ENCODE data around the gene CNTNAP2. TPM values are rescaled to one million over a fixed set of nuclear protein-coding genes. Genes with fewer than 3 reads are reported as not detected.

CNTNAP2 gene
- total RNA-seq, 1 experiment from 2014 or later, result 42.5 TPM

DNA sequence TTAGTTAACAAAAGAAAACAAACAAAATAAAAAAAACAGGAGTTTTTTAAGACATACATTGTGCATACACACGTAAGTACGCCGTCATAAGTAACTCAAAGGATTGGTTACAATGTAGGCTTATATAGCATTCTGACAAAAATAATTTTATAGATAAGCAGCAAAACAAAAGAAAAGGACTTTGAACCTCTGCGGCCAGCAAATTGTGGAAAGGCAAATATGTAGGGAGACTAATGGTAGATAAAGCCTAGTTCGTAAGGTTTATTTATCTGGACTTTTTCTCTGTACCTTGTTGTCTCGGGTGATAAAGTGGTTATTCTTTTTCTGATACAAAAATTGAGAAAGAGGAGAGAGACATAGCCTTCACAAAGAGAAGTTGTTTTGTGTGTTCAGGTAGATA lies 891.9 kb downstream of the CNTNAP2 start:
- TF ChIP-seq, protein P1, sequence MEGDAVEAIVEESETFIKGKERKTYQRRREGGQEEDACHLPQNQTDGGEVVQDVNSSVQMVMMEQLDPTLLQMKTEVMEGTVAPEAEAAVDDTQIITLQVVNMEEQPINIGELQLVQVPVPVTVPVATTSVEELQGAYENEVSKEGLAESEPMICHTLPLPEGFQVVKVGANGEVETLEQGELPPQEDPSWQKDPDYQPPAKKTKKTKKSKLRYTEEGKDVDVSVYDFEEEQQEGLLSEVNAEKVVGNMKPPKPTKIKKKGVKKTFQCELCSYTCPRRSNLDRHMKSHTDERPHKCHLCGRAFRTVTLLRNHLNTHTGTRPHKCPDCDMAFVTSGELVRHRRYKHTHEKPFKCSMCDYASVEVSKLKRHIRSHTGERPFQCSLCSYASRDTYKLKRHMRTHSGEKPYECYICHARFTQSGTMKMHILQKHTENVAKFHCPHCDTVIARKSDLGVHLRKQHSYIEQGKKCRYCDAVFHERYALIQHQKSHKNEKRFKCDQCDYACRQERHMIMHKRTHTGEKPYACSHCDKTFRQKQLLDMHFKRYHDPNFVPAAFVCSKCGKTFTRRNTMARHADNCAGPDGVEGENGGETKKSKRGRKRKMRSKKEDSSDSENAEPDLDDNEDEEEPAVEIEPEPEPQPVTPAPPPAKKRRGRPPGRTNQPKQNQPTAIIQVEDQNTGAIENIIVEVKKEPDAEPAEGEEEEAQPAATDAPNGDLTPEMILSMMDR (IDR thresholded peaks at IDR 0.05; ENCODE audit: insufficient read depth in 1 of 2, low read depth in 1 of 2, low read length in 1 of 2, severe bottlenecking in 1 of 2, unreplicated experiment in 1 of 2), result no peak
- Histone ChIP-seq H3K4me3 (ENCODE audit: low read depth, low read length) (no peak overlapping the region), H3K36me3 (ENCODE audit: control insufficient read depth, insufficient read depth, low read length) (no peaks in the 10 kb centered on the region), H3K27me3 (replicated peaks; ENCODE audit: control insufficient read depth, insufficient read depth, low read length) (no peaks in the 10 kb centered on the region), H3K9me3 (no peaks in the 10 kb centered on the region), H3K4me1 (peaks cover 22% of the 10 kb centered on the region)
- DNase-seq, result peak; percentile 51 to 59
- Mint-ChIP-seq H3K4me3 (ENCODE audit: unreplicated experiment) (peak overlapping the region; percentile 27), H3K27ac (ENCODE audit: unreplicated experiment) (peak overlapping the region; percentile 30), H3K4me1 (ENCODE audit: low read depth, unreplicated experiment) (peaks cover 15% of the 10 kb centered on the region), H3K9me3 (ENCODE audit: unreplicated experiment) (peaks cover 15% of the 10 kb centered on the region), H3K27me3 (ENCODE audit: insufficient read depth, unreplicated experiment) (no peaks in the 10 kb centered on the region), H3K36me3 (ENCODE audit: insufficient read depth, unreplicated experiment) (no peaks in the 10 kb centered on the region)
- ChIA-PET CTCF (no interaction called here), POLR2A (no interaction called here)
- BruUV-seq (replicated peaks), result no TSS peak
- intact Hi-C loops (cut with micrococcal nuclease; ENCODE audit: unreplicated experiment), result loop anchor here (1.0 kb wide), 1 partner anchor 70 kb away; no protein-coding TSS in a partner anchor

DNA sequence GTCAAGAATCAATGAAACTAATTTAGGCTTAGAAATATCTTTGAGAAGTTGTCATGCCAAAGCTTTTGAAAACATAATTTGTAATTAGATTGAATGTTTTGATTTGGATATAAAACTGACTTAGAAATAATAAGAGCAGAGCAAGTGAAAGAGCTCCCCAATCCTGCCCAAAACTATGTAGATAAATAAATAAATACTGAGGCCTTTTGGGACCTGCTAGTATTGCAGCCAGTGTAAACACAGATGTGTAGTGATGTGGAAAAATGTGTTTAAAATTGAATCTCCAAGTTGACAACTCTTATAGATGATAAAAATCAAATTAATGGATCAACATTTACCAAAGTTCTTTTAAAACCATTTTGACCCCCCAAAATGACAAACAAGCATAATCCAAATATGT lies 896.1 kb downstream of the CNTNAP2 start:
- Mint-ChIP-seq H3K4me3 (ENCODE audit: unreplicated experiment) (no peak overlapping the region), H3K36me3 (ENCODE audit: insufficient read depth, unreplicated experiment) (no peaks in the 10 kb centered on the region), H3K27ac (ENCODE audit: unreplicated experiment) (no peak overlapping the region), H3K27me3 (ENCODE audit: insufficient read depth, unreplicated experiment) (no peaks in the 10 kb centered on the region), H3K9me3 (ENCODE audit: unreplicated experiment) (peaks cover 19% of the 10 kb centered on the region), H3K4me1 (ENCODE audit: low read depth, unreplicated experiment) (peaks cover 15% of the 10 kb centered on the region)
- DNase-seq, result no peak
- H3K4me1 ChIP-seq, result peaks cover 20% of the 10 kb centered on the region
- no peak overlapping the region for H3K4me3 ChIP-seq (ENCODE audit: low read depth, low read length)
- CTCF ChIA-PET, result no interaction called here
- no peaks in the 10 kb centered on the region for H3K36me3 ChIP-seq (ENCODE audit: control insufficient read depth, insufficient read depth, low read length)
- TF ChIP-seq, protein P1 (IDR thresholded peaks at IDR 0.05; ENCODE audit: insufficient read depth in 1 of 2, low read depth in 1 of 2, low read length in 1 of 2, severe bottlenecking in 1 of 2, unreplicated experiment in 1 of 2), result no peak
- no TSS peak for BruUV-seq (replicated peaks)
- no peaks in the 10 kb centered on the region for H3K27me3 ChIP-seq (replicated peaks; ENCODE audit: control insufficient read depth, insufficient read depth, low read length)
- intact Hi-C loops (cut with micrococcal nuclease; ENCODE audit: unreplicated experiment), result no loop called here
- POLR2A ChIA-PET, result no interaction called here
- H3K9me3 ChIP-seq, result no peaks in the 10 kb centered on the region

DNA sequence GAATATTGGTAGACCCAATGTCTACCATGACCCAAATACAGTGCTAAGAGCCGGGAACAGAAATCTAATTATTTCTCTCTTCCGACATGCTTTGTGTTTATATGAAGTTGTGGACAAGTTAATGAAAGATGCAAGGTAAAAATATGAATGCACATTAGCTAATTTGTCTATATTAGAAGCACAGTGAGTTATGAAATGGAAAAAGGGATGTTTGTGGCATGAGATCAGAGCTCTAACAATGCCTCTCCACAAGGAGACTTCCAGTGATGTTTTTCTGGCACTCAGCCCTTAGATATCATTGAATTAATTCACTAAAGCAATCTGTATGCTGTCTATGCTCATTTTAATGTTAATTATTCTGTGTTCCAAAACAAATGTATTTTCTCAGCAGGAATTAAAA lies 897.2 kb downstream of the CNTNAP2 start:
- Histone ChIP-seq H3K9me3 (no peaks in the 10 kb centered on the region), H3K4me1 (peaks cover 9% of the 10 kb centered on the region), H3K4me3 (ENCODE audit: low read depth, low read length) (no peak overlapping the region), H3K27me3 (replicated peaks; ENCODE audit: control insufficient read depth, insufficient read depth, low read length) (no peaks in the 10 kb centered on the region), H3K36me3 (ENCODE audit: control insufficient read depth, insufficient read depth, low read length) (no peaks in the 10 kb centered on the region)
- H3K27ac Mint-ChIP-seq (ENCODE audit: unreplicated experiment), result no peak overlapping the region
- POLR2A ChIA-PET, result no interaction called here
- H3K4me1 Mint-ChIP-seq (ENCODE audit: low read depth, unreplicated experiment), result peaks cover 4% of the 10 kb centered on the region
- no TSS peak for BruUV-seq (replicated peaks)
- peaks cover 19% of the 10 kb centered on the region for H3K9me3 Mint-ChIP-seq (ENCODE audit: unreplicated experiment)
- DNase-seq, result no peak
- H3K27me3 Mint-ChIP-seq (ENCODE audit: insufficient read depth, unreplicated experiment), result no peaks in the 10 kb centered on the region
- intact Hi-C loops (cut with micrococcal nuclease; ENCODE audit: unreplicated experiment), result no loop called here
- H3K36me3 Mint-ChIP-seq (ENCODE audit: insufficient read depth, unreplicated experiment), result no peaks in the 10 kb centered on the region
- H3K4me3 Mint-ChIP-seq (ENCODE audit: unreplicated experiment), result no peak overlapping the region
- TF ChIP-seq, protein P1 (IDR thresholded peaks at IDR 0.05; ENCODE audit: insufficient read depth in 1 of 2, low read depth in 1 of 2, low read length in 1 of 2, severe bottlenecking in 1 of 2, unreplicated experiment in 1 of 2), result no peak
- CTCF ChIA-PET, result no interaction called here

Data from Caco-2 (cell line).